ENCODE data around the gene DNAH5.

DNA sequence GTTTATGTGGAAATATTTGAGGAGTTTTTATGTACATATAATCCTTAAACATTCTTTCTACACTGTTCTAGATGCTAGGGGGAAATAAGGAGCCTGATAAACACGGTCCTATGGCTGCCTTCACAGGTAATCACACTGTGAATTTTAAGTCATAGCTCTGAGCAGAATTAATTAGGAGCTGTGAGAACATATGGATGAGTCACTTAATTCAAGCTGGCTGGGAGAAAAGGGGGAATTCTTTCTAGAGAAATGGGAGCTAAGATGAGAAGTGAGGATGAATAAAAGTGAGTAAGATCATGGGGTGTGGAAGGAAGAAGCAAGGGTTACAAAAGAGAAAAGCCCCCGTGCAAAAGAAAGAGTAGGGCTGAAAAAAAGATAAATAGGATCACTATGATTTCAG is 290.8 kb downstream of the DNAH5 start:
- TF ChIP-seq POLR2A (IDR thresholded peaks at IDR 0.05; ENCODE audit: low read length) (no peak), GATA1 (IDR thresholded peaks at IDR 0.05; ENCODE audit: low read depth, low read length) (no peak)

Measured in erythroblast (primary cell).